NCI-H2081 (cell line): ENCODE results near the gene AQP12B.
"Not testable (repeated sequence)": the region's sequence is repeated elsewhere in the genome, so short reads cannot be mapped to it uniquely, and the experiment has no call there.

Experiments
- DNase-seq, 2 experiments: peaks; one replicate each; lab custom pipeline; 2025; lab: John Stamatoyannopoulos, UW

The AQP12B gene

GRCh38 chr2:240683329-240683979 is 769 bp upstream of the AQP12B start:
- not testable (repeated sequence) for DNase-seq

- DNase-seq = not testable (repeated sequence)
Observed at GRCh38 chr2:240680185-240680584, 2.5 kb downstream of the AQP12B start.

- not testable (repeated sequence) for DNase-seq
Observed at GRCh38 chr2:240678909-240679308, 3.8 kb downstream of the AQP12B start.

GRCh38 chr2:240678043-240678442 is 4.6 kb downstream of the AQP12B start:
- DNase-seq = not testable (repeated sequence)

- DNase-seq = not testable (repeated sequence)
Observed at GRCh38 chr2:240675345-240675744, 7.3 kb downstream of the AQP12B start.

GRCh38 chr2:240674461-240675184 is 8.1 kb downstream of the AQP12B start:
- DNase-seq = not testable (repeated sequence)

- no peak for DNase-seq
Observed at GRCh38 chr2:240672701-240673190, 9.9 kb downstream of the AQP12B start.

- DNase-seq = no peak
Observed at GRCh38 chr2:240672076-240672700, 10.5 kb downstream of the AQP12B start.

- no peak for DNase-seq
Observed at GRCh38 chr2:240670950-240671349, 11.7 kb downstream of the AQP12B start.

GRCh38 chr2:240670402-240670801 is 12.3 kb downstream of the AQP12B start:
- no peak for DNase-seq

- DNase-seq = no peak
Observed at GRCh38 chr2:240664622-240665021, 18.1 kb downstream of the AQP12B start.

- no peak for DNase-seq
Observed at GRCh38 chr2:240663546-240664190, 19.0 kb downstream of the AQP12B start.

- no peak for DNase-seq
Observed at GRCh38 chr2:240662681-240663080, 20.0 kb downstream of the AQP12B start.

- not testable (repeated sequence) for DNase-seq
Observed at GRCh38 chr2:240659883-240660282, 22.8 kb downstream of the AQP12B start.

- DNase-seq = no peak
Observed at GRCh38 chr2:240655931-240656886, 26.5 kb downstream of the AQP12B start.

- no peak for DNase-seq
Observed at GRCh38 chr2:240651185-240651584, 31.5 kb downstream of the AQP12B start.

GRCh38 chr2:240650254-240650965 is 32.3 kb downstream of the AQP12B start:
- no peak for DNase-seq

GRCh38 chr2:240649331-240649730 is 33.4 kb downstream of the AQP12B start:
- DNase-seq = no peak

- no peak for DNase-seq
Observed at GRCh38 chr2:240648650-240649275, 33.9 kb downstream of the AQP12B start.

GRCh38 chr2:240648155-240648649 is 34.5 kb downstream of the AQP12B start:
- no peak for DNase-seq
